ENCODE results near the gene GLTPD2. TPM values are rescaled to one million over a fixed set of nuclear protein-coding genes. Genes with fewer than 3 reads are reported as not detected.

GLTPD2 gene
- total RNA-seq, 1 experiment from 2014 or later = not detected

DNA sequence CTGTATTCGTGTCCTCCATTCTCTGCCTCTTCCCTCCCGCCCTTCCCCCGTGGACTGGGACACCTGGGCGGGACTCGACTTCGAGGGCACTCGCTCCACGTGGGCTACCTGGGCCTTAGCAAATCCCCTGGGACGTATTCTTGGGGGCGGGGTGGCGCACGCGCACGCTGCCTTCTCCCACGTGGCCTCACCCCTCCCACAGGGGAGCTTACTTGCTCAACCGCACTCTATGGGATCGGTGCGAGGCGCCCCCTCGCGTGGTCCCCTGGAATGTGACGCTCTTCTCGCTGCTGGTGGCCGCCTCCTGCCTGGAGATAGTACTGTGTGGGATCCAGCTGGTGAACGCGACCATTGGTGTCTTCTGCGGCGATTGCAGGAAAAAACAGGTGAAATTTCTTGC is 6.1 kb upstream of the GLTPD2 start:
- H3K27me3 ChIP-seq (ENCODE audit: control insufficient read depth, insufficient read depth, low read length) = no peaks in the 10 kb centered on the region
- in situ Hi-C loops (cut with HindIII; ENCODE audit: low pct_unique_long_range_greater_than_20kb, low sequenced_read_pairs) = no loop called here
- BruUV-seq (replicated peaks) = no TSS peak

DNA sequence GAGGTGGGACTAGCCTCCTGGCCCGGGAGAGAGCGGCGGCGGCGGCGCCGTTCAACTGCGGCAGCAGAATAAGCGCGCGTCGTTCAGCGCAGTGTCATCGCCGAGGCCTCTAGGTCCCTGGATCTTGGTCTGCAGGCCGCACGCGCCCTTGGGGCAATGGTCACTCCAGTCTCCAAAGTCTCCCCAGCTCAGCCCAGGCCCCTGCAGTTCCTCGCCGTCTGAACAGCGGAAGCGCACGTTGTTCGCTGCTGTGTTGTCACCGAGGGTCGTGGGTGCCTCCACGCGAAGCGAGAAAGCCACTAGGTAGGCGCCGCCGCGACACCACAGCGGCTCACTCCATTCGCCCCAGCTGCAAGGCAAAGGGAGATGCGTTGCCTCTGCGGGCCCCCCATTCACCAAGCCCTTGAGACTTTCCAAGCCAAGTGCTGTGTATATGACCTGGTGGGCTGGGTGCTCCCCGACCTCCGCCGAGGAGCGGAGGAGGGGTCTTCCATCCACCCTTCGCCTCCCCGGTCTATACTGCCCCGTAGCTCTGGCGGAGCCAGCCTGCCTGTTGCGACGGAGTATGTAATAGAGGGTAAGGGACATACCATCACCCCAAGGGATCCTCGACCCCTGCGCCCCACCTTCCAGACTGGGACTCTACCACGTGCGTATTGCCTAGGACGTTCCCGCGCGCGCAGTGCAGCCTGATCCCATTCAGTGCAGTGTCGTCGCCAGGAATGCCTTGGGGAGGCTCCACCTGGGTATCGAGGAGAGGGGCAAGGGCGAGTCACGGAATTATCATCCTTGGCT is 3.3 kb upstream of the GLTPD2 start:
- no peaks in the 10 kb centered on the region; the same call in 1 of the 2 replicates for H3K36me3 ChIP-seq (ENCODE audit: control insufficient read depth, insufficient read depth, low read length)
- H3K27ac ChIP-seq (ENCODE audit: low read length) = no peak overlapping the region
- no peaks in the 10 kb centered on the region for H3K27me3 ChIP-seq (ENCODE audit: control insufficient read depth, insufficient read depth, low read length)
- no peak overlapping the region for H3K4me3 ChIP-seq (ENCODE audit: low read depth in 2 of 2, low read length in 2 of 2)
- H3K4me1 ChIP-seq (ENCODE audit: control insufficient read depth, insufficient read depth, low read length) = peaks cover 6% of the 10 kb centered on the region
- TF ChIP-seq SIN3A (IDR thresholded peaks at IDR 0.05; ENCODE audit: borderline replicate concordance, insufficient read depth, low read depth, low read length) = no peak
- no peak for TF ChIP-seq TCF7L2 (IDR thresholded peaks at IDR 0.05; ENCODE audit: low read depth, low read length)
- no peak for TF ChIP-seq POLR2AphosphoS5 (IDR thresholded peaks at IDR 0.05; ENCODE audit: low read depth, low read length)
- TF ChIP-seq, protein P1, sequence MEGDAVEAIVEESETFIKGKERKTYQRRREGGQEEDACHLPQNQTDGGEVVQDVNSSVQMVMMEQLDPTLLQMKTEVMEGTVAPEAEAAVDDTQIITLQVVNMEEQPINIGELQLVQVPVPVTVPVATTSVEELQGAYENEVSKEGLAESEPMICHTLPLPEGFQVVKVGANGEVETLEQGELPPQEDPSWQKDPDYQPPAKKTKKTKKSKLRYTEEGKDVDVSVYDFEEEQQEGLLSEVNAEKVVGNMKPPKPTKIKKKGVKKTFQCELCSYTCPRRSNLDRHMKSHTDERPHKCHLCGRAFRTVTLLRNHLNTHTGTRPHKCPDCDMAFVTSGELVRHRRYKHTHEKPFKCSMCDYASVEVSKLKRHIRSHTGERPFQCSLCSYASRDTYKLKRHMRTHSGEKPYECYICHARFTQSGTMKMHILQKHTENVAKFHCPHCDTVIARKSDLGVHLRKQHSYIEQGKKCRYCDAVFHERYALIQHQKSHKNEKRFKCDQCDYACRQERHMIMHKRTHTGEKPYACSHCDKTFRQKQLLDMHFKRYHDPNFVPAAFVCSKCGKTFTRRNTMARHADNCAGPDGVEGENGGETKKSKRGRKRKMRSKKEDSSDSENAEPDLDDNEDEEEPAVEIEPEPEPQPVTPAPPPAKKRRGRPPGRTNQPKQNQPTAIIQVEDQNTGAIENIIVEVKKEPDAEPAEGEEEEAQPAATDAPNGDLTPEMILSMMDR (IDR thresholded peaks at IDR 0.05) = no peak
- TF ChIP-seq, protein P2, sequence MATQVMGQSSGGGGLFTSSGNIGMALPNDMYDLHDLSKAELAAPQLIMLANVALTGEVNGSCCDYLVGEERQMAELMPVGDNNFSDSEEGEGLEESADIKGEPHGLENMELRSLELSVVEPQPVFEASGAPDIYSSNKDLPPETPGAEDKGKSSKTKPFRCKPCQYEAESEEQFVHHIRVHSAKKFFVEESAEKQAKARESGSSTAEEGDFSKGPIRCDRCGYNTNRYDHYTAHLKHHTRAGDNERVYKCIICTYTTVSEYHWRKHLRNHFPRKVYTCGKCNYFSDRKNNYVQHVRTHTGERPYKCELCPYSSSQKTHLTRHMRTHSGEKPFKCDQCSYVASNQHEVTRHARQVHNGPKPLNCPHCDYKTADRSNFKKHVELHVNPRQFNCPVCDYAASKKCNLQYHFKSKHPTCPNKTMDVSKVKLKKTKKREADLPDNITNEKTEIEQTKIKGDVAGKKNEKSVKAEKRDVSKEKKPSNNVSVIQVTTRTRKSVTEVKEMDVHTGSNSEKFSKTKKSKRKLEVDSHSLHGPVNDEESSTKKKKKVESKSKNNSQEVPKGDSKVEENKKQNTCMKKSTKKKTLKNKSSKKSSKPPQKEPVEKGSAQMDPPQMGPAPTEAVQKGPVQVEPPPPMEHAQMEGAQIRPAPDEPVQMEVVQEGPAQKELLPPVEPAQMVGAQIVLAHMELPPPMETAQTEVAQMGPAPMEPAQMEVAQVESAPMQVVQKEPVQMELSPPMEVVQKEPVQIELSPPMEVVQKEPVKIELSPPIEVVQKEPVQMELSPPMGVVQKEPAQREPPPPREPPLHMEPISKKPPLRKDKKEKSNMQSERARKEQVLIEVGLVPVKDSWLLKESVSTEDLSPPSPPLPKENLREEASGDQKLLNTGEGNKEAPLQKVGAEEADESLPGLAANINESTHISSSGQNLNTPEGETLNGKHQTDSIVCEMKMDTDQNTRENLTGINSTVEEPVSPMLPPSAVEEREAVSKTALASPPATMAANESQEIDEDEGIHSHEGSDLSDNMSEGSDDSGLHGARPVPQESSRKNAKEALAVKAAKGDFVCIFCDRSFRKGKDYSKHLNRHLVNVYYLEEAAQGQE (IDR thresholded peaks at IDR 0.05; ENCODE audit: insufficient read depth in 1 of 2, low read depth in 2 of 2, low read length in 1 of 2) = no peak
- ATAC-seq (no peak), DNase-seq (ENCODE audit: low read depth, low spot score) (no peak)
- H3K9me3 ChIP-seq (ENCODE audit: control insufficient read depth, insufficient read depth, low read depth, low read length) = no peaks in the 10 kb centered on the region
- in situ Hi-C loops (cut with HindIII; ENCODE audit: low pct_unique_long_range_greater_than_20kb, low sequenced_read_pairs) = no loop called here
- POLR2A ChIA-PET = no interaction called here
- intact Hi-C loops (cut with micrococcal nuclease; ENCODE audit: unreplicated experiment) = loop anchor here (5.0 kb wide), 1 partner anchor 97 kb away; no protein-coding TSS in a partner anchor
- CTCF ChIA-PET = interaction anchor here (0.5 kb wide), 1 partner anchor 40 kb away, joined by 11 read pairs; no protein-coding TSS in a partner anchor
- BruUV-seq (replicated peaks) = no TSS peak

More for the DNA sequence above, 6.1 kb upstream of the GLTPD2 start:
- intact Hi-C loops (cut with micrococcal nuclease; ENCODE audit: unreplicated experiment) = no loop called here
- ATAC-seq = no peak
- H3K4me1 ChIP-seq (ENCODE audit: control insufficient read depth, insufficient read depth, low read length) = no peaks in the 10 kb centered on the region
- no peaks in the 10 kb centered on the region for H3K36me3 ChIP-seq (ENCODE audit: control insufficient read depth, insufficient read depth, low read length)
- CTCF ChIA-PET = no interaction called here
- POLR2A ChIA-PET = no interaction called here
- H3K9me3 ChIP-seq (ENCODE audit: control insufficient read depth, insufficient read depth, low read depth, low read length) = no peaks in the 10 kb centered on the region
- no peak overlapping the region for H3K27ac ChIP-seq (ENCODE audit: low read length)
- no peak for DNase-seq (ENCODE audit: low read depth, low spot score)
- H3K4me3 ChIP-seq (ENCODE audit: low read depth in 2 of 2, low read length in 2 of 2) = no peak overlapping the region
- no peak for TF ChIP-seq POLR2AphosphoS5 (IDR thresholded peaks at IDR 0.05; ENCODE audit: low read depth, low read length)
- TF ChIP-seq, protein P1 (IDR thresholded peaks at IDR 0.05) = no peak
- no peak for TF ChIP-seq TCF7L2 (IDR thresholded peaks at IDR 0.05; ENCODE audit: low read depth, low read length)
- TF ChIP-seq, protein P2 (IDR thresholded peaks at IDR 0.05; ENCODE audit: insufficient read depth in 1 of 2, low read depth in 2 of 2, low read length in 1 of 2) = no peak
- TF ChIP-seq SIN3A (IDR thresholded peaks at IDR 0.05; ENCODE audit: borderline replicate concordance, insufficient read depth, low read depth, low read length) = no peak

Measured in Panc1 (cell line).